ENCODE data around the gene TAX1BP1.
"Not testable (repeated sequence)": the region's sequence is repeated elsewhere in the genome, so short reads cannot be mapped to it uniquely, and the experiment has no call there.

TAX1BP1 gene

DNA sequence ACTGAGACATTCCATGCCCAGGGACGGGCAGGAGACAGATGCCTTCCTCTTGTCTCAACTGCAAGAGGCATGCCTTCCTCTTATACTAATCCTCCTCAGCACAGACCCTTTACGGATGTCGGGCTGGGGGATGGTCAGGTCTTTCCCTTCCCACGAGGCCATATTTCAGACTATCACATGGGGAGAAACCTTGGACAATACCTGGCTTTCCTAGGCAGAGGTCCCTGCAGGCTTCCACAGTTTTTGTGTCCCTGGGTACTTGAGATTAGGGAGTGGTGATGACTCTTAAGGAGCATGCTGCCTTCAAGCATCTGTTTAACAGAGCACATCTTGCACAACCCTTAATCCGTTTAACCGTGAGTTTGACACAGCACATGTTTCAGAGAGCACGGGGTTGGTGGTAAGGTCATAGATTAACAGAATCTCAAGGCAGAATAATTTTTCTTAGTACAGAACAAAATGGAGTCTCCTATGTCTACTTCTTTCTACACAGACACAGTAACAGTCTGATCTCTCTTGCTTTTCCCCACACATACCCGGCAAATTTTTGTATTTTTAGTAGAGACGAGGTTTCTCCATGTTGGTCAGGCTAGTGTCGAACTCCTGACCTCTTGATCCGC lies 2.2 kb downstream of the TAX1BP1 start:
- H3K36me3 ChIP-seq (ENCODE audit: control insufficient read depth, insufficient read depth, low read length); H3K27ac ChIP-seq (ENCODE audit: low read depth, low read length); H3K9ac ChIP-seq (ENCODE audit: low read length); H3K4me3 ChIP-seq (ENCODE audit: low read length); H3K27me3 ChIP-seq (ENCODE audit: control insufficient read depth, insufficient read depth, low read length); H3K4me1 ChIP-seq (ENCODE audit: control insufficient read depth, insufficient read depth, low read length): not testable (repeated sequence)

DNA sequence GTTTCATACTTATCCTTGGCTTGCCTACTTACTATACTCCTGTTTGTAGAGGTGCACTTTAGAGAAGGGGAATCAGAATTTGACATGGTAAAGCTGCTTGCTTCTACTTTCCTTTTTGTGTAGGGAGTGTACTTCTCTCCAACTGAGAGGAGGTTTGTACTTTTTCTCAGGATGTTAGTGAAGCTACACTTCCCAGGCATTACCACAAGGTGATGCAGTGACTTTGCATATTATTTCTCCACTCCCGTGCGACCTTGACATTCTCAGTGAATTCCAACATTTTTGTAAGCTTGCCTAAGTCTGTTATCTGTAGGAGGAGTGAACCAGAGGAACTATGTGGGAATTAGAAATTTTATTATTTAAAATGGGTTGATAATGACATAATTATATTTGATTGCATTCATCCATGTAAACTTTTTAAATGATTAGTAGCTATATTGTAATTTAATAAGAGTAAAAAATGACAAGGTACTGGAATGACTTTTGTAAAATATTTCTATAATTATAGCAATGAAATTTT lies 5.2 kb downstream of the TAX1BP1 start:
- no peaks in the 10 kb centered on the region for H3K36me3 ChIP-seq (ENCODE audit: control insufficient read depth, insufficient read depth, low read length)
- no peak overlapping the region for H3K9ac ChIP-seq (ENCODE audit: low read length)
- H3K4me1 ChIP-seq (ENCODE audit: control insufficient read depth, insufficient read depth, low read length) = peaks cover 9% of the 10 kb centered on the region
- H3K4me3 ChIP-seq (ENCODE audit: low read length) = no peak overlapping the region
- H3K27ac ChIP-seq (ENCODE audit: low read depth, low read length) = no peak overlapping the region
- no peaks in the 10 kb centered on the region for H3K27me3 ChIP-seq (ENCODE audit: control insufficient read depth, insufficient read depth, low read length)

DNA sequence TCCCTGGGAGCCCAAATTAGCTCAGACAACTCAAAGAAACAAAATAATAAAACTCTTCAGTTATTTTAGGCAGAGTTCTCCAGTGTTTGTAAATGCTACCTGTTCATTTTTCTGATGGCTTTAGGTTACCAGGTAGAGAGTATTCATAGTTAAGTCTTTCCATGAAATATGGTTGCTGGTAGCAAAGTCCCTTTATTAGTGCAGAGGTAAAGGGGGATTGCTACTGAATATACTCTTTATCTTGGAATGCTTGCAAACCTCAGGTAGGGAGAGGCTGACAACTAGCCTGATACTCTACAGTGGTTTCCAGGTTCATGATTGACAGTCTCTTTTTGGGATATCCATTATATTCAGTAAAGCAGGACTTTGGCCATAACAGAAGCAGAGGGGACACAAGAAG lies 6.5 kb downstream of the TAX1BP1 start:
- Histone ChIP-seq H3K27ac (ENCODE audit: low read depth, low read length) (no peak overlapping the region), H3K27me3 (ENCODE audit: control insufficient read depth, insufficient read depth, low read length) (no peaks in the 10 kb centered on the region), H3K9ac (ENCODE audit: low read length) (no peak overlapping the region), H3K36me3 (ENCODE audit: control insufficient read depth, insufficient read depth, low read length) (peaks cover 2% of the 10 kb centered on the region), H3K4me3 (ENCODE audit: low read length) (no peak overlapping the region), H3K4me1 (ENCODE audit: control insufficient read depth, insufficient read depth, low read length) (peaks cover 6% of the 10 kb centered on the region)

GRCh38 chr7:27746978-27747377 lies 7.0 kb downstream of the TAX1BP1 start:
- Histone ChIP-seq H3K27me3 (ENCODE audit: control insufficient read depth, insufficient read depth, low read length) (no peaks in the 10 kb centered on the region), H3K9ac (ENCODE audit: low read length) (no peak overlapping the region), H3K4me3 (ENCODE audit: low read length) (no peak overlapping the region), H3K4me1 (ENCODE audit: control insufficient read depth, insufficient read depth, low read length) (peaks cover 6% of the 10 kb centered on the region), H3K36me3 (ENCODE audit: control insufficient read depth, insufficient read depth, low read length) (peaks cover 2% of the 10 kb centered on the region), H3K27ac (ENCODE audit: low read depth, low read length) (no peak overlapping the region)

- H3K4me3 ChIP-seq (ENCODE audit: low read length) = no peak overlapping the region
- H3K9ac ChIP-seq (ENCODE audit: low read length) = no peak overlapping the region
- H3K27me3 ChIP-seq (ENCODE audit: control insufficient read depth, insufficient read depth, low read length) = no peaks in the 10 kb centered on the region
- peaks cover 6% of the 10 kb centered on the region for H3K36me3 ChIP-seq (ENCODE audit: control insufficient read depth, insufficient read depth, low read length)
- no peak overlapping the region for H3K27ac ChIP-seq (ENCODE audit: low read depth, low read length)
- H3K4me1 ChIP-seq (ENCODE audit: control insufficient read depth, insufficient read depth, low read length) = peaks cover 6% of the 10 kb centered on the region
Measured at GRCh38 chr7:27747589-27748368, 7.8 kb downstream of the TAX1BP1 start.

DNA sequence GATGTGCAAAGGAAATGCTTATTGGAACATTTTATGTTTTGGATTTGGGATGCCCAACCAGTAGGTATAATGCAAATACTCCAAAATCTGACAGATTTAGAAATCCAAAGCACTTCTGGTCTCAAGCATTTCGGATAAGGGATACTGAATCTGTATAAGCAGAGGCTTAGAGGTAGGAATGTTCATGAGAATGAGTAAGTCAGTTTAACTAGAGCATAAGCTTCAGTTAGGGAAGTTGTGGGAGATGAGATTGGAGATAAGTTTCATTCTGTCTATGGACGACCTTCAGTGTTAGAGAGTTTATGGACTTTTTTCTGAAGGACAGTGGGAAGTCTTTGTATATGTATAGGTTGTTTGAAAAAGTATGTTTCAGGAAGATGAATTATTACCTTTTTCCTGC lies 10.4 kb downstream of the TAX1BP1 start:
- H3K27ac ChIP-seq (ENCODE audit: low read depth, low read length) = no peak overlapping the region
- peaks cover 6% of the 10 kb centered on the region for H3K36me3 ChIP-seq (ENCODE audit: control insufficient read depth, insufficient read depth, low read length)
- peaks cover 6% of the 10 kb centered on the region for H3K4me1 ChIP-seq (ENCODE audit: control insufficient read depth, insufficient read depth, low read length)
- H3K9ac ChIP-seq (ENCODE audit: low read length) = no peak overlapping the region
- no peaks in the 10 kb centered on the region for H3K27me3 ChIP-seq (ENCODE audit: control insufficient read depth, insufficient read depth, low read length)
- H3K4me3 ChIP-seq (ENCODE audit: low read length) = no peak overlapping the region

GRCh38 chr7:27751888-27752660 lies 12.1 kb downstream of the TAX1BP1 start:
- Histone ChIP-seq H3K9ac (ENCODE audit: low read length) (no peak overlapping the region), H3K4me1 (ENCODE audit: control insufficient read depth, insufficient read depth, low read length) (peaks cover 6% of the 10 kb centered on the region), H3K27me3 (ENCODE audit: control insufficient read depth, insufficient read depth, low read length) (no peaks in the 10 kb centered on the region), H3K4me3 (ENCODE audit: low read length) (no peak overlapping the region), H3K36me3 (ENCODE audit: control insufficient read depth, insufficient read depth, low read length) (peaks cover 11% of the 10 kb centered on the region), H3K27ac (ENCODE audit: low read depth, low read length) (no peak overlapping the region)

GRCh38 chr7:27753863-27754262 lies 13.9 kb downstream of the TAX1BP1 start:
- Histone ChIP-seq H3K4me1 (ENCODE audit: control insufficient read depth, insufficient read depth, low read length) (no peaks in the 10 kb centered on the region), H3K4me3 (ENCODE audit: low read length) (no peak overlapping the region), H3K36me3 (ENCODE audit: control insufficient read depth, insufficient read depth, low read length) (peaks cover 14% of the 10 kb centered on the region), H3K27me3 (ENCODE audit: control insufficient read depth, insufficient read depth, low read length) (no peaks in the 10 kb centered on the region), H3K27ac (ENCODE audit: low read depth, low read length) (no peak overlapping the region), H3K9ac (ENCODE audit: low read length) (no peak overlapping the region)

DNA sequence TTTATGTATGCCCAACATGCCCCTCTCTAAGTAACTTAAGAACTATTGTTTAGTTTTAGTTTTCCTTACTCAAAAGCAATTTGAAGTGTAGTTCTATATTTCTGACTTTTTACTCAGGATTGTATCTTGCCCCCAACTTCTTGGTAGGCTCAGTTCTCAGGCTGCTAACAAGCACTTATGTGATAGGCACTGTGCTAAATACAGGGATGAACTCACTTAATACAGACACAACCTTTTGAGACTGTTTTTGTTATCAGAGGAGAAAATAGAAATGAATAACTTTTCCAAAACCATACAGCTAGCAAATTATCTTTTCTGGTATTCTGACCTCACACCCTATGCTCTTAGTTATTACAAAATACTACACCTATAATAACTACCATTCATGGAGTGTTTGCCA lies 16.3 kb downstream of the TAX1BP1 start:
- no peak overlapping the region for H3K9ac ChIP-seq (ENCODE audit: low read length)
- H3K4me1 ChIP-seq (ENCODE audit: control insufficient read depth, insufficient read depth, low read length) = no peaks in the 10 kb centered on the region
- no peak overlapping the region for H3K4me3 ChIP-seq (ENCODE audit: low read length)
- no peak overlapping the region for H3K27ac ChIP-seq (ENCODE audit: low read depth, low read length)
- no peaks in the 10 kb centered on the region for H3K27me3 ChIP-seq (ENCODE audit: control insufficient read depth, insufficient read depth, low read length)
- H3K36me3 ChIP-seq (ENCODE audit: control insufficient read depth, insufficient read depth, low read length) = peaks cover 12% of the 10 kb centered on the region

- Histone ChIP-seq H3K27ac (ENCODE audit: low read depth, low read length) (no peak overlapping the region), H3K36me3 (ENCODE audit: control insufficient read depth, insufficient read depth, low read length) (peaks cover 9% of the 10 kb centered on the region), H3K4me1 (ENCODE audit: control insufficient read depth, insufficient read depth, low read length) (peaks cover 3% of the 10 kb centered on the region), H3K27me3 (ENCODE audit: control insufficient read depth, insufficient read depth, low read length) (no peaks in the 10 kb centered on the region), H3K4me3 (ENCODE audit: low read length) (no peak overlapping the region), H3K9ac (ENCODE audit: low read length) (no peak overlapping the region)
Measured at GRCh38 chr7:27759491-27759890, 19.5 kb downstream of the TAX1BP1 start.

DNA sequence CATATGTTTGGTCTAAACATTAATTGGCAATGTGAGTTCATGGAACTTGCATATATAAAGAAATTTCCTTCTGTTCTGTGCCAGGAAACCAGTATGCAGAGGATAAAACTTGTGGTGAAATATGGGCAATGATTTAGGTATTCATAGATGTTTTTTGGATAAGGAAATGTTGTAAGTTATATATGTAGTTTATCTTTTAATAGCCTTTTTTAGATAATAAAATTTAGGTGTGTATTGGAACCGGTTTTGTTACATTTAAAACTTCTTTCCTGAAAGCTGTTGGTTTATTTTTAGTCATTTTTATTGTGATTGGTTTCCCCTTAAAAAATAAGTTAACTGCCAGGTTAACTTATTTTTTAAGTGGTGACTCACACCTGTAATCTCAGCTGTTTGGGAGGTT lies 22.1 kb downstream of the TAX1BP1 start:
- Histone ChIP-seq H3K27ac (ENCODE audit: low read depth, low read length) (no peak overlapping the region), H3K36me3 (ENCODE audit: control insufficient read depth, insufficient read depth, low read length) (peaks cover 3% of the 10 kb centered on the region), H3K4me3 (ENCODE audit: low read length) (no peak overlapping the region), H3K9ac (ENCODE audit: low read length) (no peak overlapping the region), H3K4me1 (ENCODE audit: control insufficient read depth, insufficient read depth, low read length) (peaks cover 3% of the 10 kb centered on the region), H3K27me3 (ENCODE audit: control insufficient read depth, insufficient read depth, low read length) (no peaks in the 10 kb centered on the region)

DNA sequence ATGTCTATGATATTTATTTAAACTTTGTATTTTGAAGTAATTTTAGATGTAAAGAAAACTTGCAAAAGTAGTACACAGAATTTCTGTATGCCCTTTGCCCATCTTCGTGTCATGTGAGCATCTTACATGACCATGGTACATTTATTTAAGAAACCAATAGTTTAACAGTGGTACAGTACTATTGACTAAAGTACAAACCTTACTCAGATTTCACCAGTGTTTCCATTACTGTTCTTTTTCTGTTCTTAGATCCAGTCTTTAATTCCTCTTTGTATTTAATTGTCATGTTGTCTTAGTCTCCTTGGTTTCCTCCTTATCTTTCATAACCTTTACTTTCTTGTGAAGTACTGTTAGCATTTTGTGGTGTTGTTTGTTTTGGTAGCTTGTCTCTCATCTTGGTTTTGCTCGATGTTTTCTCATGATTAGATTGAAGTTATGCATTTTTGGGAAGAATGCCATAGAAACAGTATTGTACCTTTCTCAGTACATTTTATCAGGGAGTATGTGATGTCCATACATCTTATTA lies 24.1 kb downstream of the TAX1BP1 start:
- peaks cover 3% of the 10 kb centered on the region for H3K4me1 ChIP-seq (ENCODE audit: control insufficient read depth, insufficient read depth, low read length)
- H3K36me3 ChIP-seq (ENCODE audit: control insufficient read depth, insufficient read depth, low read length) = no peaks in the 10 kb centered on the region
- no peak overlapping the region for H3K4me3 ChIP-seq (ENCODE audit: low read length)
- no peak overlapping the region for H3K9ac ChIP-seq (ENCODE audit: low read length)
- H3K27ac ChIP-seq (ENCODE audit: low read depth, low read length) = no peak overlapping the region
- H3K27me3 ChIP-seq (ENCODE audit: control insufficient read depth, insufficient read depth, low read length) = no peaks in the 10 kb centered on the region
